Measurements from ENCODE around the gene A3GALT2. TPM values are rescaled to one million over a fixed set of nuclear protein-coding genes. Genes with fewer than 3 reads are reported as not detected.

A3GALT2 gene
- total RNA-seq, 1 experiment from 2014 or later, result not detected

GRCh38 chr1:33296824-33297223 lies 24.1 kb downstream of the A3GALT2 start:
- H3K14ac ChIP-seq (ENCODE audit: insufficient read depth, low read length), result no peak overlapping the region
- no peak for TF ChIP-seq CTCF (conservative IDR thresholded peaks at IDR 0.05)
- no CpG with 5 or more reads among the region's 4 CpGs for WGBS (ENCODE audit: extremely low coverage, insufficient read length, low lambda C conversion rate)
- no peaks in the 10 kb centered on the region for H3K9me3 ChIP-seq (ENCODE audit: control insufficient read depth, low read depth, low read length)
- no peaks in the 10 kb centered on the region for H3K79me2 ChIP-seq (ENCODE audit: insufficient read depth, low read length)
- no peaks in the 10 kb centered on the region for H3K23me2 ChIP-seq (ENCODE audit: insufficient read length, low read depth, low read length, poor library complexity, severe bottlenecking)
- H2BK120ac ChIP-seq (ENCODE audit: low read depth, low read length, poor library complexity, severe bottlenecking), result no peak overlapping the region
- no peak overlapping the region for H3K18ac ChIP-seq (ENCODE audit: insufficient read length, low read depth, low read length)
- no peak overlapping the region for H4K5ac ChIP-seq (ENCODE audit: insufficient read length, low read depth, low read length)
- H4K20me1 ChIP-seq (ENCODE audit: control insufficient read depth, insufficient read depth, insufficient read length), result no peaks in the 10 kb centered on the region
- H3K56ac ChIP-seq (ENCODE audit: insufficient read length, low read depth, low read length), result no peak overlapping the region
- Mint-ChIP-seq H3K4me1 (peaks cover 13 to 22% of the 10 kb centered on the region in 2 experiments), H3K27me3 (ENCODE audit: low read depth) (no peaks in the 10 kb centered on the region), H3K9me3 (peaks cover 0 to 4% of the 10 kb centered on the region in 2 experiments; a peak in 3 of 5 replicates), H3K4me3 (no peak overlapping the region), H3K27ac (no peak overlapping the region), H3K36me3 (ENCODE audit: insufficient read depth in 1 of 3, low read depth in 3 of 3) (peaks cover 28 to 43% (median 41%) of the 10 kb centered on the region in 3 experiments)
- H2AFZ ChIP-seq (ENCODE audit: low read length), result no peak overlapping the region
- no peak overlapping the region for H2BK12ac ChIP-seq (ENCODE audit: insufficient read length, low read depth, low read length)
- no peak overlapping the region for H2BK15ac ChIP-seq (ENCODE audit: low read depth, low read length)
- H3K9ac ChIP-seq (ENCODE audit: extremely low read depth, insufficient read length, low read length), result no peak overlapping the region
- no peak for DNase-seq
- no peak overlapping the region for H3K4me2 ChIP-seq (ENCODE audit: insufficient read depth, insufficient read length, low read length)
- no peaks in the 10 kb centered on the region for H3K4me1 ChIP-seq (ENCODE audit: insufficient read depth, low read length)
- H4K91ac ChIP-seq (ENCODE audit: insufficient read length, low read depth, low read length), result no peak overlapping the region
- H3K79me1 ChIP-seq (ENCODE audit: insufficient read depth, low read depth, low read length, poor library complexity, severe bottlenecking), result no peaks in the 10 kb centered on the region
- H3K23ac ChIP-seq (ENCODE audit: insufficient read length, low read depth, low read length), result no peak overlapping the region
- H3T11ph ChIP-seq (ENCODE audit: low read length), result no peak overlapping the region
- no peak overlapping the region for H2AK5ac ChIP-seq (ENCODE audit: insufficient read length, low read length)
- no peak overlapping the region for H3K4ac ChIP-seq (ENCODE audit: low read depth, low read length)
- no peak overlapping the region for H4K8ac ChIP-seq (replicated peaks; ENCODE audit: insufficient read length, low read depth, low read length)
- no peaks in the 10 kb centered on the region for H3K27me3 ChIP-seq (ENCODE audit: insufficient read depth, low read length)
- H3K27ac ChIP-seq (ENCODE audit: insufficient read length, low read depth, low read length), result no peak overlapping the region
- no peak overlapping the region for H2BK20ac ChIP-seq (ENCODE audit: low read depth, low read length, poor library complexity, severe bottlenecking)
- no peak overlapping the region for H2BK5ac ChIP-seq (ENCODE audit: insufficient read length, low read length)

All from H9 (cell line).